ENCODE measurements around the gene PEG3. TPM values are rescaled to one million over a fixed set of nuclear protein-coding genes. Genes with fewer than 3 reads are reported as not detected.

PEG3 gene
- total and polyA plus RNA-seq, 8 donors, result 6.3 to 46.4 (median 25.1) TPM

- peak; percentile 54 for ATAC-seq
- peak in 3 of 4 donors; percentile 88 to 96 (median 93) for DNase-seq
- intact Hi-C loops (cut with DNase I), result no loop called here
- peak overlapping the region; percentile 22 to 33 for H3K4me3 ChIP-seq
- peaks cover 0 to 51% of the 10 kb centered on the region in 2 donors for H3K9me3 ChIP-seq
- H3K36me3 ChIP-seq, result no peaks in the 10 kb centered on the region
- H3K27me3 ChIP-seq, result peaks cover 0 to 51% of the 10 kb centered on the region in 2 donors
- no peaks in the 10 kb centered on the region for H3K4me1 ChIP-seq
- no peak for TF ChIP-seq CTCF (IDR thresholded peaks at IDR 0.05)
- H3K27ac ChIP-seq, result peak overlapping the region; percentile 48 to 53
Observed at GRCh38 chr19:56839652-56840450, 675 bp downstream of the PEG3 start.

- peak; percentile 91 to 97 (median 94) for DNase-seq
- Histone ChIP-seq H3K4me1 (no peaks in the 10 kb centered on the region), H3K9me3 (peaks cover 0 to 51% of the 10 kb centered on the region in 2 donors), H3K27ac (peak overlapping the region; percentile 51 to 85), H3K36me3 (no peaks in the 10 kb centered on the region), H3K4me3 (peak overlapping the region in 1 of 2 donors; percentile 35), H3K27me3 (peaks cover 0 to 51% of the 10 kb centered on the region in 2 donors)
- no peak for TF ChIP-seq CTCF (IDR thresholded peaks at IDR 0.05)
- intact Hi-C loops (cut with DNase I), result no loop called here
- peak; percentile 70 for ATAC-seq
Observed at GRCh38 chr19:56838909-56839651, 1.4 kb downstream of the PEG3 start.

GRCh38 chr19:56838024-56838908 lies 2.3 kb downstream of the PEG3 start:
- ATAC-seq, result peak; percentile 58
- Histone ChIP-seq H3K27ac (peak overlapping the region; percentile 51 to 85), H3K27me3 (peaks cover 0 to 50% of the 10 kb centered on the region in 2 donors), H3K4me1 (no peaks in the 10 kb centered on the region), H3K4me3 (peak overlapping the region; percentile 35 to 37), H3K9me3 (peaks cover 0 to 51% of the 10 kb centered on the region in 2 donors), H3K36me3 (no peaks in the 10 kb centered on the region)
- peak in 1 of 2 donors; percentile 21 for TF ChIP-seq CTCF (IDR thresholded peaks at IDR 0.05)
- intact Hi-C loops (cut with DNase I), result no loop called here
- peak; percentile 62 to 88 (median 76) for DNase-seq

- intact Hi-C loops (cut with DNase I), result no loop called here
Observed at GRCh38 chr19:56837492-56838023, 3.0 kb downstream of the PEG3 start.

More at GRCh38 chr19:56837492-56838023, 3.0 kb downstream of the PEG3 start:
- H3K4me3 ChIP-seq, result peak overlapping the region in 1 of 2 donors; percentile 35
- ATAC-seq, result peak; percentile 35
- peak; percentile 31 to 46 for TF ChIP-seq CTCF (IDR thresholded peaks at IDR 0.05)
- peaks cover 0 to 43% of the 10 kb centered on the region in 2 donors for H3K27me3 ChIP-seq
- H3K9me3 ChIP-seq, result peaks cover 0 to 51% of the 10 kb centered on the region in 2 donors
- H3K4me1 ChIP-seq, result no peaks in the 10 kb centered on the region
- DNase-seq, result peak; percentile 56 to 84 (median 80)
- H3K27ac ChIP-seq, result peak overlapping the region; percentile 51 to 85
- no peaks in the 10 kb centered on the region for H3K36me3 ChIP-seq
